GM12878 (cell line): ENCODE measurements around the gene CXorf38. TPM values are rescaled to one million over a fixed set of nuclear protein-coding genes. Genes with fewer than 3 reads are reported as not detected.
A peak's percentile ranks its signal among the peaks of the same experiment; 100 is the strongest.

Source experiments
- BACH1 ChIP-seq: fragments of 450-650 bp; IDR thresholded peaks from 2 replicates; pipeline ENCODE4 v1.6.1; 2017; ENCODE audit warnings: mild to moderate bottlenecking, borderline replicate concordance
- CBX3 ChIP-seq: fragments of 200-600 bp; sonication (generic); IDR thresholded peaks from 2 replicates; pipeline ENCODE4 v1.6.1; 2016; ENCODE audit warnings: low read depth, borderline replicate concordance
- CHD2 ChIP-seq: IDR thresholded peaks from 2 replicates; pipeline ENCODE4 v1.6.1; 2011; ENCODE audit warnings: low read depth, low read length, improper control_type of control experiment, borderline replicate concordance
- CHD4 ChIP-seq: fragments of 200-600 bp; sonication (generic); IDR thresholded peaks from 2 replicates; pipeline ENCODE4 v1.6.1; 2016; ENCODE audit warnings: mild to moderate bottlenecking
- CREM ChIP-seq: IDR thresholded peaks from 2 replicates; pipeline ENCODE4 v1.6.1; 2014; ENCODE audit warnings: antibody characterized with exemption, low read depth
- DPF2 ChIP-seq: fragments of 450-650 bp; IDR thresholded peaks from 2 replicates; pipeline ENCODE4 v1.6.1; 2017; ENCODE audit warnings: mild to moderate bottlenecking
- E4F1 ChIP-seq: fragments of 450-650 bp; IDR thresholded peaks from 2 replicates; pipeline ENCODE4 v1.6.1; 2018; ENCODE audit warnings: borderline replicate concordance, mild to moderate bottlenecking; ENCODE audit not compliant: partially characterized antibody
- GATAD2B ChIP-seq: fragments of 450-650 bp; conservative IDR thresholded peaks from 2 replicates; pipeline ENCODE4 v1.6.1; 2017; ENCODE audit warnings: low read depth, mild to moderate bottlenecking, moderate library complexity
- HDGF ChIP-seq: fragments of 450-650 bp; IDR thresholded peaks from 2 replicates; pipeline ENCODE4 v1.6.1; 2016; ENCODE audit warnings: antibody characterized with exemption
- MEF2A ChIP-seq: IDR thresholded peaks from 2 replicates; pipeline ENCODE4 v1.6.1; 2011; ENCODE audit warnings: low read depth, mild to moderate bottlenecking, low read length, moderate library complexity; ENCODE audit not compliant: insufficient read depth
- NBN ChIP-seq: fragments of 450-650 bp; IDR thresholded peaks from 2 replicates; pipeline ENCODE4 v1.6.1; 2016
- PAX5 ChIP-seq: IDR thresholded peaks from 2 replicates; pipeline ENCODE4 v1.6.1; 2011; ENCODE audit warnings: low read depth, low read length, borderline replicate concordance
- TBL1XR1 ChIP-seq: IDR thresholded peaks from 2 replicates; pipeline ENCODE4 v1.6.1; 2012; ENCODE audit warnings: low read depth, low read length, improper control_type of control experiment
- YY1 ChIP-seq: IDR thresholded peaks from 2 replicates; pipeline ENCODE4 v1.6.1; 2011; ENCODE audit warnings: low read depth, mild to moderate bottlenecking, low read length
- polyA plus RNA-seq, 11 experiments: library from polyadenylated mRNA; depleted of rRNA in 4 of 11; unstranded in 6 of 11; stranded (reverse) in 5 of 11; fragments of >200 nt; fragmentation: Nextera tagmentation in 4 of 11; fragmentation: Illumina TruSeq in 1 of 11; extraction: Ambion mirVana in 4 of 11; extraction: Trizol in 1 of 11; gene quantifications; 1 replicate in 1 of 11; 2 replicates in 10 of 11; pipeline versions ENCODE4 v1.2.1 to v1.2.3, GENCODE V29; 2011 to 2016; ENCODE audit warnings: inconsistent platforms in 2 of 11, missing spikeins in 2 of 11, low read depth in 1 of 11
- total RNA-seq, 4 experiments: library from RNA; depleted of rRNA in 3 of 4; stranded (reverse); fragments of >200 nt in 3 of 4; fragmentation: Illumina TruSeq in 1 of 4; extraction: Trizol in 1 of 4; gene quantifications; 2 replicates each; pipeline versions ENCODE4 v1.2.1 to v1.2.3, GENCODE V29; 2013 to 2021
- TF ChIP-seq, protein P1 (sequence below): fragments of 450-650 bp; IDR thresholded peaks from 2 replicates; pipeline ENCODE4 v1.6.1; 2017; ENCODE audit warnings: mild to moderate bottlenecking, moderate library complexity
- TF ChIP-seq, protein P2 (sequence below): fragments of 450-650 bp; IDR thresholded peaks from 2 replicates; pipeline ENCODE4 v1.6.1; 2017; ENCODE audit warnings: low read depth, mild to moderate bottlenecking, moderate library complexity
- TF ChIP-seq, protein P3 (sequence below): fragments of 450-650 bp; IDR thresholded peaks from 2 replicates; pipeline ENCODE4 v1.6.1; 2017; ENCODE audit warnings: mild to moderate bottlenecking, moderate library complexity

The CXorf38 gene
- total and polyA plus RNA-seq, 10 of the 15 experiments (the other 5 are each of a cell fraction or from before 2014, with no cell fraction given), result 2.2 to 50.1 (median 18.8) TPM

DNA sequence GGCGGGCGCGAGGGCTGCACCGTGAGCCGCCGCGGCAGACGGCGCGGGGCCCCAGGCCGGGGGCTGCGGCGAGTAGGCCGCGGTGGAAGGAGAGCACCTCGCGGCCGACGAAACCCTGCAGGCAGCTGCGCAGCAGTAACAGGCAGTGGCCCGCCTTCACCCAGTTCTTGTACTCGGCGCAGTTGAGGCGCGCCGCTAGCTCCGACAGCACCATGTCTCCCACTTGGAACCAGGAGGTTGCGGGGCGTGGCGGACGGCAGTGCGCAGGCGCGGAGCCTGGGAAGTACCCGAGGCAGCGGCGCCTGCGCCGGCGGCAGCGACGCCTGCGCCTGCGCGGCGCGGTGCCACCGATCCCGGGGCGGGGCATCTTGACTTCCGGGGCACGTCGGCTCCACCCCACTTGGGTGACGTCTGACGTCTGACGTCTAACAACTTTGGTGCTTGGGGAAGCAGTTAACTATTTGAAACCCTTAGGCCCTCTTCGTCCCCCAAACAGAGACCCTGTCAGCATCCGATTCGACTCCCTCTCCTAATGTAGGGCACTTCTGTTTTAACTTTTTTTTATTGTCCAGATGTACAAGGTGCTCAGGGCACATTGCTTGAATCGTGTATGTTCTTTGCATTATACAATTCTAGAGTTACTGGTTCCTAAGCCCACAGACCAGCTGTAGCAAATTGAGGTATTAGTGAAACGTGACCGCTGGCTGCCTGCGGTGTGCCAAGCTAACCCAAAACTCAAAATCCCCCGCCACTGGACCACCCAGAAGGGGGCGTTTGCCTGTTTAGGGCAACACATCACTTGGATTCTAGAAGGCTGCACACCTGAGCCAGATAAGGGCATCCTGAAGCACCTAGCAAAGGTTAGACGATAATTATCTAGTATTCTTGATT is at the start of gene CXorf38 (continued):
- TF ChIP-seq HDGF (0 out of 2 replicates have a peak, but pooled peaks have one; percentile 44), E4F1 (no peak), DPF2 (peak; percentile 55), PAX5 (peak; percentile 40; the same call in 1 of the 2 replicates), CREM (peak; percentile 65), YY1 (peak; percentile 69), GATAD2B (peak; percentile 55; the same call in 1 of the 2 replicates), CHD4 (no peak), CBX3 (no peak), CHD2 (0 out of 2 replicates have a peak, but pooled peaks have one; percentile 2), TBL1XR1 (0 out of 2 replicates have a peak, but pooled peaks have one; percentile 14), NBN (0 out of 2 replicates have a peak, but pooled peaks have one; percentile 39), MEF2A (no peak), BACH1 (peak; percentile 58; the same call in 1 of the 2 replicates)
- TF ChIP-seq, protein P1, sequence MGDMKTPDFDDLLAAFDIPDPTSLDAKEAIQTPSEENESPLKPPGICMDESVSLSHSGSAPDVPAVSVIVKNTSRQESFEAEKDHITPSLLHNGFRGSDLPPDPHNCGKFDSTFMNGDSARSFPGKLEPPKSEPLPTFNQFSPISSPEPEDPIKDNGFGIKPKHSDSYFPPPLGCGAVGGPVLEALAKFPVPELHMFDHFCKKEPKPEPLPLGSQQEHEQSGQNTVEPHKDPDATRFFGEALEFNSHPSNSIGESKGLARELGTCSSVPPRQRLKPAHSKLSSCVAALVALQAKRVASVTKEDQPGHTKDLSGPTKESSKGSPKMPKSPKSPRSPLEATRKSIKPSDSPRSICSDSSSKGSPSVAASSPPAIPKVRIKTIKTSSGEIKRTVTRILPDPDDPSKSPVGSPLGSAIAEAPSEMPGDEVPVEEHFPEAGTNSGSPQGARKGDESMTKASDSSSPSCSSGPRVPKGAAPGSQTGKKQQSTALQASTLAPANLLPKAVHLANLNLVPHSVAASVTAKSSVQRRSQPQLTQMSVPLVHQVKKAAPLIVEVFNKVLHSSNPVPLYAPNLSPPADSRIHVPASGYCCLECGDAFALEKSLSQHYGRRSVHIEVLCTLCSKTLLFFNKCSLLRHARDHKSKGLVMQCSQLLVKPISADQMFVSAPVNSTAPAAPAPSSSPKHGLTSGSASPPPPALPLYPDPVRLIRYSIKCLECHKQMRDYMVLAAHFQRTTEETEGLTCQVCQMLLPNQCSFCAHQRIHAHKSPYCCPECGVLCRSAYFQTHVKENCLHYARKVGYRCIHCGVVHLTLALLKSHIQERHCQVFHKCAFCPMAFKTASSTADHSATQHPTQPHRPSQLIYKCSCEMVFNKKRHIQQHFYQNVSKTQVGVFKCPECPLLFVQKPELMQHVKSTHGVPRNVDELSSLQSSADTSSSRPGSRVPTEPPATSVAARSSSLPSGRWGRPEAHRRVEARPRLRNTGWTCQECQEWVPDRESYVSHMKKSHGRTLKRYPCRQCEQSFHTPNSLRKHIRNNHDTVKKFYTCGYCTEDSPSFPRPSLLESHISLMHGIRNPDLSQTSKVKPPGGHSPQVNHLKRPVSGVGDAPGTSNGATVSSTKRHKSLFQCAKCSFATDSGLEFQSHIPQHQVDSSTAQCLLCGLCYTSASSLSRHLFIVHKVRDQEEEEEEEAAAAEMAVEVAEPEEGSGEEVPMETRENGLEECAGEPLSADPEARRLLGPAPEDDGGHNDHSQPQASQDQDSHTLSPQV, result no peak
- TF ChIP-seq, protein P2, sequence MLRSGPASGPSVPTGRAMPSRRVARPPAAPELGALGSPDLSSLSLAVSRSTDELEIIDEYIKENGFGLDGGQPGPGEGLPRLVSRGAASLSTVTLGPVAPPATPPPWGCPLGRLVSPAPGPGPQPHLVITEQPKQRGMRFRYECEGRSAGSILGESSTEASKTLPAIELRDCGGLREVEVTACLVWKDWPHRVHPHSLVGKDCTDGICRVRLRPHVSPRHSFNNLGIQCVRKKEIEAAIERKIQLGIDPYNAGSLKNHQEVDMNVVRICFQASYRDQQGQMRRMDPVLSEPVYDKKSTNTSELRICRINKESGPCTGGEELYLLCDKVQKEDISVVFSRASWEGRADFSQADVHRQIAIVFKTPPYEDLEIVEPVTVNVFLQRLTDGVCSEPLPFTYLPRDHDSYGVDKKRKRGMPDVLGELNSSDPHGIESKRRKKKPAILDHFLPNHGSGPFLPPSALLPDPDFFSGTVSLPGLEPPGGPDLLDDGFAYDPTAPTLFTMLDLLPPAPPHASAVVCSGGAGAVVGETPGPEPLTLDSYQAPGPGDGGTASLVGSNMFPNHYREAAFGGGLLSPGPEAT, result no peak
- TF ChIP-seq, protein P3, sequence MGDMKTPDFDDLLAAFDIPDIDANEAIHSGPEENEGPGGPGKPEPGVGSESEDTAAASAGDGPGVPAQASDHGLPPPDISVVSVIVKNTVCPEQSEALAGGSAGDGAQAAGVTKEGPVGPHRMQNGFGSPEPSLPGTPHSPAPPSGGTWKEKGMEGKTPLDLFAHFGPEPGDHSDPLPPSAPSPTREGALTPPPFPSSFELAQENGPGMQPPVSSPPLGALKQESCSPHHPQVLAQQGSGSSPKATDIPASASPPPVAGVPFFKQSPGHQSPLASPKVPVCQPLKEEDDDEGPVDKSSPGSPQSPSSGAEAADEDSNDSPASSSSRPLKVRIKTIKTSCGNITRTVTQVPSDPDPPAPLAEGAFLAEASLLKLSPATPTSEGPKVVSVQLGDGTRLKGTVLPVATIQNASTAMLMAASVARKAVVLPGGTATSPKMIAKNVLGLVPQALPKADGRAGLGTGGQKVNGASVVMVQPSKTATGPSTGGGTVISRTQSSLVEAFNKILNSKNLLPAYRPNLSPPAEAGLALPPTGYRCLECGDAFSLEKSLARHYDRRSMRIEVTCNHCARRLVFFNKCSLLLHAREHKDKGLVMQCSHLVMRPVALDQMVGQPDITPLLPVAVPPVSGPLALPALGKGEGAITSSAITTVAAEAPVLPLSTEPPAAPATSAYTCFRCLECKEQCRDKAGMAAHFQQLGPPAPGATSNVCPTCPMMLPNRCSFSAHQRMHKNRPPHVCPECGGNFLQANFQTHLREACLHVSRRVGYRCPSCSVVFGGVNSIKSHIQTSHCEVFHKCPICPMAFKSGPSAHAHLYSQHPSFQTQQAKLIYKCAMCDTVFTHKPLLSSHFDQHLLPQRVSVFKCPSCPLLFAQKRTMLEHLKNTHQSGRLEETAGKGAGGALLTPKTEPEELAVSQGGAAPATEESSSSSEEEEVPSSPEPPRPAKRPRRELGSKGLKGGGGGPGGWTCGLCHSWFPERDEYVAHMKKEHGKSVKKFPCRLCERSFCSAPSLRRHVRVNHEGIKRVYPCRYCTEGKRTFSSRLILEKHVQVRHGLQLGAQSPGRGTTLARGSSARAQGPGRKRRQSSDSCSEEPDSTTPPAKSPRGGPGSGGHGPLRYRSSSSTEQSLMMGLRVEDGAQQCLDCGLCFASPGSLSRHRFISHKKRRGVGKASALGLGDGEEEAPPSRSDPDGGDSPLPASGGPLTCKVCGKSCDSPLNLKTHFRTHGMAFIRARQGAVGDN, result peak; percentile 94
